ENCODE measurements around the gene CBX5. TPM values are rescaled to one million over a fixed set of nuclear protein-coding genes. Genes with fewer than 3 reads are reported as not detected.

The CBX5 gene
- total RNA-seq, 1 donor from 2014 or later: 219 TPM

DNA sequence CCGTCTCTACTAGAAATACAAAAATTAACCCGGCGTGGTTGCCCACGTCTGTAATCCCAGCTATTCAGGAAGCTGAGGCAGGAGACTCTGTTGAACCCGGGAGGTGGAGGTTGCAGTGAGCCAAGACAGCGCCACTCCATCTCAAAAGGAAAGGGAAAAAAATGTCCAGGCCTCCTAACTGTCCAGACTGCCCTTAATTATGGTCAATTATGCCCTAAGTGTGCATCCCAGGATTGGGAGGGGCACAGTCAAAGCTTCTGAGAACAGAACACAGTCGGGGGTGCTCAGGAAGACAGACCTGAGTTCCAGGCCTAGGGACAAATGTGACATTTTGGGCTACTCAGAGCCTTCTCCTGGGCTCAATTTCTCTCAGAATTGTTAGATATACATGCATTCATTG is 59.4 kb downstream of the CBX5 start:
- no peak for DNase-seq (ENCODE audit: low spot score in 2 of 2, unreplicated experiment in 2 of 2)
- peaks cover 26% of the 10 kb centered on the region for H3K4me1 Mint-ChIP-seq
- H3K36me3 Mint-ChIP-seq: no peaks in the 10 kb centered on the region
- H3K27me3 Mint-ChIP-seq (ENCODE audit: low read depth): peaks cover 23% of the 10 kb centered on the region
- no peak overlapping the region for H3K27ac Mint-ChIP-seq
- no peak overlapping the region for H3K4me3 Mint-ChIP-seq
- no peak for TF ChIP-seq CTCF (IDR thresholded peaks at IDR 0.05; ENCODE audit: unreplicated experiment)
- no peaks in the 10 kb centered on the region for H3K9me3 Mint-ChIP-seq

DNA sequence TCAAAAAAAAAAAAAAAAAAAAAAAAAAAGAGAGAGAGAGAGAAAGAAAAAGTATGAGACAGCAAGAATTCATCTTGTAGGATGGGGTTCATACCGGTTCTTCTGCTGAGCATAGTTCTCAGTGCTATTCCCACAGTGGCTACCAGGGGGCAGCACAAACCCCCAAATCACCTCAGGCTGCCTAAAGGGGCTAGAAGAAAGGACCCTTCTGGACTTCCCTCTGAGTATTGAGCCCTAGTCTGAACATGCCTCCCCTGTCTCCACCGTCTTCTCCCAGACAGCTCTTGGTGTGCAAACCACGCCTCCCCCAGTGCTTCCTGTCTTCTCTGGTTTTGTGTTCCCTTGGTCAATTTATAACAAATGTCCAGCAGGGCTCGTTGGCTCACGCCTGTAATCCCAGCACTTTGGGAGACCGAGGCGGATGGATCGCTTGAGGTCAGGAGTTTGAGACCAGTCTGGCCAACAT is 59.8 kb downstream of the CBX5 start:
- peaks cover 23% of the 10 kb centered on the region for H3K27me3 Mint-ChIP-seq (ENCODE audit: low read depth)
- DNase-seq (ENCODE audit: low spot score in 2 of 2, unreplicated experiment in 2 of 2): peak; percentile 49 to 86
- H3K27ac Mint-ChIP-seq: no peak overlapping the region
- H3K36me3 Mint-ChIP-seq: no peaks in the 10 kb centered on the region
- peak; percentile 83 for TF ChIP-seq CTCF (IDR thresholded peaks at IDR 0.05; ENCODE audit: unreplicated experiment)
- peaks cover 26% of the 10 kb centered on the region for H3K4me1 Mint-ChIP-seq
- H3K4me3 Mint-ChIP-seq: no peak overlapping the region
- H3K9me3 Mint-ChIP-seq: no peaks in the 10 kb centered on the region

DNA sequence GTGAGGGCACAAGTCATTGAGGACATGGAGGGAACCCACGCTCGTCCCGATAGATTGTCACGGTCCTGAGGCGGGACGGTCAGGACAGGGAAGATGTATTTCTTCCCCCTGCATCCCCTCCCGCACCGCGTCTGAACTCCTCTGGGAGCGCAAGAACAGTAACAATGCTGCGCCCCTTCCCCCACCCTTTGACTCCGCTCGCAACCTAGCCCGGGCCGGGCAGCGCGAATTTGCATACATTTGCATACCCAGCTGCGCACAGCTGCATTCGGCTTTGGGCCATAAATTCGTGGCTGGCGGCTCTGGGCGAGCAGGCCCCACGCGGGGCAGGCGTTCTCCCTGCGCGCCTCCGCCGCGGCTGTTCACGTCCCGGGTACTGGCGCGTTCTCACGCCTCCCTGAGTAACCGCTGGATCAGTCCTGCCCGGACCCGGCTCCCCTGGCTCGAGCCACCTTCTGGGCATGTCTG is 62.1 kb downstream of the CBX5 start:
- H3K9me3 Mint-ChIP-seq: no peaks in the 10 kb centered on the region
- peaks cover 38% of the 10 kb centered on the region for H3K4me1 Mint-ChIP-seq
- no peaks in the 10 kb centered on the region for H3K36me3 Mint-ChIP-seq
- H3K27me3 Mint-ChIP-seq (ENCODE audit: low read depth): peaks cover 23% of the 10 kb centered on the region
- no peak overlapping the region for H3K27ac Mint-ChIP-seq
- H3K4me3 Mint-ChIP-seq: peak overlapping the region; percentile 64
- TF ChIP-seq CTCF (IDR thresholded peaks at IDR 0.05; ENCODE audit: unreplicated experiment): no peak
- DNase-seq (ENCODE audit: low spot score in 2 of 2, unreplicated experiment in 2 of 2): no peak

DNA sequence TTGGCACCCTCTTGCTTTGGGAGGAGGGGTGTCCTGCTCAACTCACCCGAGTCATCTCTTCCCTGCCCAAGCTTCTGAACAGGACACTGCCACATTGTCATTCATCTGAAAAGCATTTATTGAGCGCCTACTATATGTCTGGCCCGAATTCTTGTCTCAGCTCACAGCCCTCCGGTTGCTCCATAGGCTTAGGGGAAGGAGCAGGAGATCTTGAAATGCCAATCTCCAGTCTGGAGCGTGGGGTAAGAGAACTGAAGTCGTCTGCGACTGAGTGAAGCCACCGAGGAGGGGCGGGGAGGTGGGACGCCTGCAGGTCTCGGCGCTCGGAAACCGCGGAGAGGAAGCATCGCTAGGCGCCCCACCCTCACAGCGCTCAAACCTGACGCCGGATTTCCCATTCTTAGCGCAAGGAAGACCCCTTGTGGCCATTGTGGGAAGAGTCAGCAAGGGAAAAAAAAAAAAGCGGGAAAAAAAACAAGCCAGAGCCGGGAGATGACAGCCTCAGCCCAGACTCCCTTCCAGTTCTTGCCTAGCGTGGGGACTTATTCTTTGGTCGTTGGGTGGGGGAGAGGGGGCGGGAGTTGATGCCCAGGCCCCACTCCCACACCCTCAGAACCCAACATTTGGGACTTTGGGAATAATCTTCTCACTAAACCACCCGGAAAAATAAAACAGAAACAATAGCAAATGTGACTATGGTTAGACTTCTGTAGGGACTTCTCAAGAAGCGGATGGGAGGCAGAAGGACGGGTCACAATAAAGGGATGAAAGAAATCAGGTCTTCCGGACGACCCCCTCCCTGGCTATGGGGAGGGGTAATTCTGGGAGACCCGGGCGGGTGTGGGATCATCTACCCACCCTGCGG is 62.9 kb downstream of the CBX5 start:
- Mint-ChIP-seq H3K36me3 (no peaks in the 10 kb centered on the region), H3K27me3 (ENCODE audit: low read depth) (peaks cover 23% of the 10 kb centered on the region), H3K4me3 (peak overlapping the region; percentile 64), H3K9me3 (no peaks in the 10 kb centered on the region), H3K27ac (no peak overlapping the region), H3K4me1 (peaks cover 40% of the 10 kb centered on the region)
- TF ChIP-seq CTCF (IDR thresholded peaks at IDR 0.05; ENCODE audit: unreplicated experiment): peak; percentile 90
- peak; percentile 62 to 80 for DNase-seq (ENCODE audit: low spot score in 2 of 2, unreplicated experiment in 2 of 2)

DNA sequence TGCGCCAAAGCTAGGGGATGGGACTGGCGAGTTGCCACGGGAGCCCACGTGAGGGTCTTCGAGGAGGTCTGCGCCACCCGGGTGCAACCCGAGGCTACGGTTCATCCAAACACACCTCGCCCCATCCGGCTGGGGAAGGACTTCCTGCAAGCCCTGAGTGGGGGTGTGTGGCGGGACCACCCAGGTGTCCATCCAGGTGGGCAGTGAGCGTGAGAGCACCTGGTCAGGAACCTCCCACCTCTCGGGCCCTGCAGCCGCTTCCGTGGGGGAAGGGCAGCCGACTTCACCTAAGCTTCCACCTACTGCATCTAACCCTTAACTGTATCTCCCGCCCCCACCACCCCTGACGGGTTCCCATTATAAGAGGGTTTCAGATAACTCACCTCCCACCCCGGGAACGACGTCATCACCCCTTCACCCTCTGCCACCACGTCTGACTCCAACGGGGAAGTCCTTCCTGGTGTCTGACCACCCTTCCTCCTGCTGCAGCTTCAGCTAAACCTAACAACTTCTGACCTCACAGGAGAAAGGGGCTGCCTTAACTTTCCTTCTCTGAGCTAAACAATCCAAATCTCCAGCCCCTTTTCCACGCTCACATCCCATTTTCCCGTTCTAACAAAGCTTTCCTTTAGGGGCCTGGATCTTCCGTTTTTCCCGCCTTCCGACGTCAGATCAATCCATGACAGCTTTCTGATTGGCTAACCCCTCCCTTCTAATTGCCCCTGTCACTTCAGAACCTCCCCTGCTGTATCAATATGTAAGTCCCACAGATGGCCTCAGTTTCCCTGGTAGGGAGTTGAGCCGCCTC is 63.7 kb downstream of the CBX5 start:
- Mint-ChIP-seq H3K9me3 (no peaks in the 10 kb centered on the region), H3K27ac (no peak overlapping the region), H3K4me3 (peak overlapping the region; percentile 64), H3K27me3 (ENCODE audit: low read depth) (peaks cover 23% of the 10 kb centered on the region), H3K4me1 (peaks cover 40% of the 10 kb centered on the region), H3K36me3 (no peaks in the 10 kb centered on the region)
- no peak for DNase-seq (ENCODE audit: low spot score in 2 of 2, unreplicated experiment in 2 of 2)
- TF ChIP-seq CTCF (IDR thresholded peaks at IDR 0.05; ENCODE audit: unreplicated experiment): no peak
